GM18870 (cell line): ENCODE results near the gene TOR3A.
"Not testable (repeated sequence)": the region's sequence is repeated elsewhere in the genome, so short reads cannot be mapped to it uniquely, and the experiment has no call there.

ENCODE experiments used
- ATAC-seq: cut with Tn5 transposase; IDR thresholded peaks from one replicate; pipeline ENCODE4 v1.9.1; 2021; ENCODE audit warnings: moderate library complexity; ENCODE audit not compliant: unreplicated experiment

Gene TOR3A

GRCh38 chr1:179081687-179082332 is at the start of gene TOR3A:
TOR3A (plus strand) TSS chr1:179082070; CDS start chr1:179082129, 59 bp downstream.
- peak; percentile 84 for ATAC-seq

- ATAC-seq: peak; percentile 79
Measured at GRCh38 chr1:179034720-179035119, 47.1 kb upstream of the TOR3A start.

GRCh38 chr1:179036844-179037465 is 44.9 kb upstream of the TOR3A start:
- ATAC-seq: peak; percentile 49

- no peak for ATAC-seq
Measured at GRCh38 chr1:179038528-179039281, 43.2 kb upstream of the TOR3A start.

- not testable (repeated sequence) for ATAC-seq
Measured at GRCh38 chr1:179039502-179040174, 42.2 kb upstream of the TOR3A start.

GRCh38 chr1:179040175-179040551 is 41.7 kb upstream of the TOR3A start:
- ATAC-seq: not testable (repeated sequence)

GRCh38 chr1:179042087-179042486 is 39.8 kb upstream of the TOR3A start:
- ATAC-seq: no peak

GRCh38 chr1:179042700-179043099 is 39.2 kb upstream of the TOR3A start:
- ATAC-seq: no peak

- ATAC-seq: no peak
Measured at GRCh38 chr1:179043266-179043665, 38.6 kb upstream of the TOR3A start.

GRCh38 chr1:179043907-179044306 is 38.0 kb upstream of the TOR3A start:
- no peak for ATAC-seq

- no peak for ATAC-seq
Measured at GRCh38 chr1:179046808-179047635, 34.8 kb upstream of the TOR3A start.

GRCh38 chr1:179047636-179047997 is 34.3 kb upstream of the TOR3A start:
- no peak for ATAC-seq

- ATAC-seq: no peak
Measured at GRCh38 chr1:179048339-179049124, 33.3 kb upstream of the TOR3A start.

GRCh38 chr1:179052776-179053175 is 29.1 kb upstream of the TOR3A start:
- ATAC-seq: no peak

GRCh38 chr1:179053486-179053885 is 28.4 kb upstream of the TOR3A start:
- no peak for ATAC-seq

GRCh38 chr1:179055937-179056336 is 25.9 kb upstream of the TOR3A start:
- no peak for ATAC-seq

GRCh38 chr1:179058487-179059483 is 23.1 kb upstream of the TOR3A start:
- no peak for ATAC-seq

- no peak for ATAC-seq
Measured at GRCh38 chr1:179061360-179062282, 20.2 kb upstream of the TOR3A start.
